ENCODE results near the gene SLAMF1.
"Not testable (repeated sequence)": the region's sequence is repeated elsewhere in the genome, so short reads cannot be mapped to it uniquely, and the experiment has no call there.

The SLAMF1 gene

GRCh38 chr1:160664573-160665051 is 17.8 kb upstream of the SLAMF1 start:
- no peak for DNase-seq

- DNase-seq, result no peak
These were observed 16.1 kb upstream of the SLAMF1 start for GRCh38 chr1:160662910-160663309.

GRCh38 chr1:160659566-160659965 is 12.7 kb upstream of the SLAMF1 start:
- DNase-seq, result no peak

GRCh38 chr1:160658814-160659193 is 12.0 kb upstream of the SLAMF1 start:
- DNase-seq, result no peak

- no peak for DNase-seq
These were observed 11.4 kb upstream of the SLAMF1 start for GRCh38 chr1:160658162-160658813.

GRCh38 chr1:160657250-160657781 is 10.5 kb upstream of the SLAMF1 start:
- no peak for DNase-seq

GRCh38 chr1:160656737-160657136 is 9.9 kb upstream of the SLAMF1 start:
- DNase-seq, result no peak

GRCh38 chr1:160653620-160654016 is 6.8 kb upstream of the SLAMF1 start:
- no peak for DNase-seq

- DNase-seq, result no peak
These were observed 6.2 kb upstream of the SLAMF1 start for GRCh38 chr1:160652924-160653619.

GRCh38 chr1:160652065-160652641 is 5.3 kb upstream of the SLAMF1 start:
- not testable (repeated sequence) for DNase-seq

GRCh38 chr1:160651433-160652064 is 4.7 kb upstream of the SLAMF1 start:
- DNase-seq, result no peak

GRCh38 chr1:160647329-160647720 is 481 bp upstream of the SLAMF1 start:
- DNase-seq, result no peak

- DNase-seq, result no peak
These were observed 664 bp downstream of the SLAMF1 start for GRCh38 chr1:160646180-160646579.

GRCh38 chr1:160645386-160646130 is 1.3 kb downstream of the SLAMF1 start:
- DNase-seq, result no peak

- no peak for DNase-seq
These were observed 2.4 kb downstream of the SLAMF1 start for GRCh38 chr1:160644399-160644798.

GRCh38 chr1:160643138-160643537 is 3.7 kb downstream of the SLAMF1 start:
- no peak for DNase-seq

GRCh38 chr1:160642281-160642644 is 4.6 kb downstream of the SLAMF1 start:
- DNase-seq, result no peak

GRCh38 chr1:160641323-160642280 is 5.2 kb downstream of the SLAMF1 start:
- peak; percentile 62 for DNase-seq

GRCh38 chr1:160640359-160641123 is 6.3 kb downstream of the SLAMF1 start:
- no peak for DNase-seq

GRCh38 chr1:160639652-160640051 is 7.2 kb downstream of the SLAMF1 start:
- no peak for DNase-seq

- no peak for DNase-seq
These were observed 7.9 kb downstream of the SLAMF1 start for GRCh38 chr1:160638926-160639325.
